HEK293T (cell line): ENCODE measurements around the gene C10orf71.

ENCODE experiments used
- CTCF ChIA-PET: fragments of 350-600 bp; formaldehyde crosslinking; extraction: SDS; loops from one replicate; lab custom pipeline; 2021; ENCODE audit warnings: antibody characterized with exemption, inconsistent platforms; lab: Yijun Ruan, JAX
- POLR2A ChIA-PET: fragments of 350-600 bp; formaldehyde crosslinking; extraction: SDS; loops from one replicate; lab custom pipeline; 2020; ENCODE audit warnings: antibody characterized with exemption, inconsistent platforms; lab: Yijun Ruan, JAX
- DNase-seq: peaks from one replicate; pipeline ENCODE4 v3.0.0; 2012; ENCODE audit warnings: mixed read lengths; ENCODE audit errors: extremely low spot score
- ARNT ChIP-seq: fragments of 450-650 bp; IDR thresholded peaks from 2 replicates; pipeline ENCODE4 v1.6.1; 2017; ENCODE audit warnings: mild to moderate bottlenecking
- BHLHE40 ChIP-seq: fragments of 450-650 bp; IDR thresholded peaks from 2 replicates; pipeline ENCODE4 v1.6.1; 2016; ENCODE audit warnings: mild to moderate bottlenecking, moderate library complexity, borderline replicate concordance
- CTBP1 ChIP-seq: fragments of 450-650 bp; IDR thresholded peaks from 2 replicates; pipeline ENCODE4 v1.6.1; 2016; ENCODE audit warnings: borderline replicate concordance
- ELF4 ChIP-seq: fragments of 450-650 bp; IDR thresholded peaks from 2 replicates; pipeline ENCODE4 v1.6.1; 2017; ENCODE audit warnings: antibody characterized with exemption
- FOXA1 ChIP-seq: fragments of 450-650 bp; IDR thresholded peaks from 2 replicates; pipeline ENCODE4 v1.6.1; 2016; ENCODE audit warnings: mild to moderate bottlenecking
- FOXK2 ChIP-seq: fragments of 450-650 bp; IDR thresholded peaks from 2 replicates; pipeline ENCODE4 v1.6.1; 2016; ENCODE audit warnings: mild to moderate bottlenecking
- FOXM1 ChIP-seq: fragments of 450-650 bp; IDR thresholded peaks from 2 replicates; pipeline ENCODE4 v1.6.1; 2017; ENCODE audit warnings: mild to moderate bottlenecking, borderline replicate concordance
- HDGF ChIP-seq: fragments of 450-650 bp; IDR thresholded peaks from 2 replicates; pipeline ENCODE4 v1.6.1; 2017; ENCODE audit warnings: antibody characterized with exemption, borderline replicate concordance
- L3MBTL2 ChIP-seq: fragments of 450-650 bp; conservative IDR thresholded peaks from 2 replicates; pipeline ENCODE4 v1.6.1; 2016; ENCODE audit warnings: mild to moderate bottlenecking
- LEF1 ChIP-seq: fragments of 450-650 bp; IDR thresholded peaks from 2 replicates; pipeline ENCODE4 v1.6.1; 2017; ENCODE audit warnings: mild to moderate bottlenecking, borderline replicate concordance
- NFRKB ChIP-seq: fragments of 450-650 bp; IDR thresholded peaks from 2 replicates; pipeline ENCODE4 v1.6.1; 2016; ENCODE audit warnings: mild to moderate bottlenecking, moderate library complexity
- PKNOX1 ChIP-seq: fragments of 450-650 bp; IDR thresholded peaks from 2 replicates; pipeline ENCODE4 v1.6.1; 2016
- SP1 ChIP-seq: fragments of 450-650 bp; IDR thresholded peaks from 2 replicates; pipeline ENCODE4 v1.6.1; 2017
- SUZ12 ChIP-seq: fragments of 450-650 bp; IDR thresholded peaks from 2 replicates; pipeline ENCODE4 v1.6.1; 2016; ENCODE audit warnings: mild to moderate bottlenecking
- TARDBP ChIP-seq: fragments of 450-650 bp; IDR thresholded peaks from 2 replicates; pipeline ENCODE4 v1.6.1; 2016
- ZNF384 ChIP-seq: fragments of 450-650 bp; IDR thresholded peaks from 2 replicates; pipeline ENCODE4 v1.6.1; 2016

The C10orf71 gene

GRCh38 chr10:49353026-49353894 lies 54.3 kb downstream of the C10orf71 start:
- CTCF ChIA-PET: interaction anchor here (1.1 kb wide), 1 partner anchor 29 kb away, joined by 3 read pairs; no protein-coding TSS in a partner anchor
- no peak for DNase-seq
- TF ChIP-seq FOXM1: no peak
- TF ChIP-seq PKNOX1: no peak
- no peak for TF ChIP-seq FOXK2
- TF ChIP-seq BHLHE40: no peak
- TF ChIP-seq CTBP1: no peak
- TF ChIP-seq L3MBTL2: no peak
- no peak for TF ChIP-seq LEF1
- TF ChIP-seq ELF4: no peak
- POLR2A ChIA-PET: no interaction called here

GRCh38 chr10:49353895-49354566 lies 55.1 kb downstream of the C10orf71 start:
- ChIA-PET POLR2A (no interaction called here), CTCF (no interaction called here)
- DNase-seq: no peak
- TF ChIP-seq L3MBTL2: no peak
- no peak for TF ChIP-seq FOXA1
- no peak for TF ChIP-seq HDGF
- no peak for TF ChIP-seq ELF4
- TF ChIP-seq ZNF384: no peak
- TF ChIP-seq ARNT: no peak
- TF ChIP-seq BHLHE40: no peak
- TF ChIP-seq FOXK2: no peak
- no peak for TF ChIP-seq TARDBP
- TF ChIP-seq SUZ12: no peak
- no peak for TF ChIP-seq NFRKB
- no peak for TF ChIP-seq LEF1

GRCh38 chr10:49354593-49354992 lies 55.6 kb downstream of the C10orf71 start:
- POLR2A ChIA-PET: no interaction called here
- CTCF ChIA-PET: no interaction called here
- no peak for DNase-seq
- TF ChIP-seq ZNF384: no peak
- no peak for TF ChIP-seq SUZ12

GRCh38 chr10:49355221-49355620 lies 56.3 kb downstream of the C10orf71 start:
- CTCF ChIA-PET: interaction anchor here (0.7 kb wide), 1 partner anchor 289 kb away, joined by 3 read pairs; no protein-coding TSS in a partner anchor
- no peak for DNase-seq
- POLR2A ChIA-PET: no interaction called here
- no peak for TF ChIP-seq ELF4
- TF ChIP-seq NFRKB: no peak
- no peak for TF ChIP-seq PKNOX1
- TF ChIP-seq HDGF: no peak
- no peak for TF ChIP-seq TARDBP
- no peak for TF ChIP-seq FOXM1
- no peak for TF ChIP-seq LEF1
- no peak for TF ChIP-seq ZNF384
- no peak for TF ChIP-seq FOXA1
- no peak for TF ChIP-seq L3MBTL2
- TF ChIP-seq ARNT: no peak
- no peak for TF ChIP-seq CTBP1
- no peak for TF ChIP-seq FOXK2
- TF ChIP-seq SP1: no peak
- no peak for TF ChIP-seq BHLHE40

- ChIA-PET POLR2A (no interaction called here), CTCF (no interaction called here)
- DNase-seq: no peak
- TF ChIP-seq ARNT (no peak), FOXM1 (no peak), SP1 (no peak), BHLHE40 (no peak), ELF4 (no peak), FOXK2 (no peak), NFRKB (no peak), PKNOX1 (no peak), CTBP1 (no peak), TARDBP (no peak), LEF1 (no peak), ZNF384 (no peak), L3MBTL2 (no peak), HDGF (no peak), SUZ12 (no peak), FOXA1 (no peak)
These were observed 57.2 kb downstream of the C10orf71 start for GRCh38 chr10:49356181-49356580.

- no peak for DNase-seq
These were observed 58.0 kb downstream of the C10orf71 start for GRCh38 chr10:49356944-49357343.

More at GRCh38 chr10:49356944-49357343, 58.0 kb downstream of the C10orf71 start:
- CTCF ChIA-PET: no interaction called here
- POLR2A ChIA-PET: no interaction called here
- no peak for TF ChIP-seq SP1
- TF ChIP-seq HDGF: no peak
- no peak for TF ChIP-seq TARDBP
- TF ChIP-seq NFRKB: no peak
- TF ChIP-seq SUZ12: no peak
- TF ChIP-seq LEF1: no peak
- TF ChIP-seq ZNF384: no peak
- TF ChIP-seq FOXA1: no peak
- no peak for TF ChIP-seq PKNOX1
